ENCODE results near the gene PLXNA4.

The PLXNA4 gene

GRCh38 chr7:132376361-132377013 lies 199.8 kb downstream of the PLXNA4 start:
- peaks cover 9% of the 10 kb centered on the region for H3K4me1 ChIP-seq (ENCODE audit: control insufficient read depth, insufficient read depth, low read length)
- 93% methylated on average over 5 of the region's 5 CpGs for WGBS, 2 experiments

GRCh38 chr7:132373879-132374278 lies 202.4 kb downstream of the PLXNA4 start:
- no peak overlapping the region for H3K4me3 ChIP-seq (ENCODE audit: insufficient read depth, low read depth, low read length)
- 83 to 84% methylated on average over 4 of the region's 4 CpGs for WGBS, 2 experiments
- H3K9me3 ChIP-seq (ENCODE audit: control insufficient read depth, low read length) = no peaks in the 10 kb centered on the region

More at GRCh38 chr7:132376361-132377013, 199.8 kb downstream of the PLXNA4 start:
- Histone ChIP-seq H3K4me3 (ENCODE audit: insufficient read depth, low read depth, low read length) (no peak overlapping the region), H3K27ac (ENCODE audit: insufficient read depth, low read depth, low read length, poor library complexity, severe bottlenecking) (no peak overlapping the region), H3K36me3 (ENCODE audit: control insufficient read depth, insufficient read depth, low read length) (no peaks in the 10 kb centered on the region), H3K9me3 (ENCODE audit: control insufficient read depth, low read length) (no peaks in the 10 kb centered on the region), H3K27me3 (ENCODE audit: control insufficient read depth, insufficient read depth, low read length, poor library complexity, severe bottlenecking) (no peaks in the 10 kb centered on the region)

GRCh38 chr7:132373041-132373440 lies 203.2 kb downstream of the PLXNA4 start:
- WGBS, 2 experiments = 95% methylated on average over 3 of the region's 3 CpGs
- no peaks in the 10 kb centered on the region for H3K36me3 ChIP-seq (ENCODE audit: control insufficient read depth, insufficient read depth, low read length)
- H3K27ac ChIP-seq (ENCODE audit: insufficient read depth, low read depth, low read length, poor library complexity, severe bottlenecking) = no peak overlapping the region
- H3K27me3 ChIP-seq (ENCODE audit: control insufficient read depth, insufficient read depth, low read length, poor library complexity, severe bottlenecking) = no peaks in the 10 kb centered on the region
- H3K4me1 ChIP-seq (ENCODE audit: control insufficient read depth, insufficient read depth, low read length) = no peaks in the 10 kb centered on the region
- no peaks in the 10 kb centered on the region for H3K9me3 ChIP-seq (ENCODE audit: control insufficient read depth, low read length)
- H3K4me3 ChIP-seq (ENCODE audit: insufficient read depth, low read depth, low read length) = no peak overlapping the region

More at GRCh38 chr7:132373879-132374278, 202.4 kb downstream of the PLXNA4 start:
- no peaks in the 10 kb centered on the region for H3K27me3 ChIP-seq (ENCODE audit: control insufficient read depth, insufficient read depth, low read length, poor library complexity, severe bottlenecking)
- H3K27ac ChIP-seq (ENCODE audit: insufficient read depth, low read depth, low read length, poor library complexity, severe bottlenecking) = no peak overlapping the region
- no peaks in the 10 kb centered on the region for H3K4me1 ChIP-seq (ENCODE audit: control insufficient read depth, insufficient read depth, low read length)
- no peaks in the 10 kb centered on the region for H3K36me3 ChIP-seq (ENCODE audit: control insufficient read depth, insufficient read depth, low read length)

- WGBS, 2 experiments = 86 to 95% methylated on average over 3 of the region's 3 CpGs
- no peaks in the 10 kb centered on the region for H3K9me3 ChIP-seq (ENCODE audit: control insufficient read depth, low read length)
- no peak overlapping the region for H3K4me3 ChIP-seq (ENCODE audit: insufficient read depth, low read depth, low read length)
- H3K27me3 ChIP-seq (ENCODE audit: control insufficient read depth, insufficient read depth, low read length, poor library complexity, severe bottlenecking) = no peaks in the 10 kb centered on the region
- no peaks in the 10 kb centered on the region for H3K4me1 ChIP-seq (ENCODE audit: control insufficient read depth, insufficient read depth, low read length)
- no peaks in the 10 kb centered on the region for H3K36me3 ChIP-seq (ENCODE audit: control insufficient read depth, insufficient read depth, low read length)
- no peak overlapping the region for H3K27ac ChIP-seq (ENCODE audit: insufficient read depth, low read depth, low read length, poor library complexity, severe bottlenecking)
These were observed 204.3 kb downstream of the PLXNA4 start for GRCh38 chr7:132371948-132372347.

- Histone ChIP-seq H3K27ac (ENCODE audit: insufficient read depth, low read depth, low read length, poor library complexity, severe bottlenecking) (no peak overlapping the region), H3K36me3 (ENCODE audit: control insufficient read depth, insufficient read depth, low read length) (no peaks in the 10 kb centered on the region), H3K27me3 (ENCODE audit: control insufficient read depth, insufficient read depth, low read length, poor library complexity, severe bottlenecking) (no peaks in the 10 kb centered on the region), H3K9me3 (ENCODE audit: control insufficient read depth, low read length) (no peaks in the 10 kb centered on the region), H3K4me1 (ENCODE audit: control insufficient read depth, insufficient read depth, low read length) (no peaks in the 10 kb centered on the region), H3K4me3 (ENCODE audit: insufficient read depth, low read depth, low read length) (no peak overlapping the region)
- WGBS, 2 experiments = 88 to 89% methylated on average over 11 of the region's 11 CpGs
These were observed 207.9 kb downstream of the PLXNA4 start for GRCh38 chr7:132368246-132368900.

- Histone ChIP-seq H3K9me3 (ENCODE audit: control insufficient read depth, low read length) (no peaks in the 10 kb centered on the region), H3K27ac (ENCODE audit: insufficient read depth, low read depth, low read length, poor library complexity, severe bottlenecking) (no peak overlapping the region), H3K4me3 (ENCODE audit: insufficient read depth, low read depth, low read length) (no peak overlapping the region), H3K27me3 (ENCODE audit: control insufficient read depth, insufficient read depth, low read length, poor library complexity, severe bottlenecking) (no peaks in the 10 kb centered on the region), H3K4me1 (ENCODE audit: control insufficient read depth, insufficient read depth, low read length) (no peaks in the 10 kb centered on the region), H3K36me3 (ENCODE audit: control insufficient read depth, insufficient read depth, low read length) (no peaks in the 10 kb centered on the region)
- 92% methylated on average over 9 of the region's 9 CpGs for WGBS, 2 experiments
These were observed 208.5 kb downstream of the PLXNA4 start for GRCh38 chr7:132367795-132368194.

GRCh38 chr7:132367004-132367403 lies 209.3 kb downstream of the PLXNA4 start:
- 100% methylated on average over 1 of the region's 1 CpG for WGBS, 2 experiments
- Histone ChIP-seq H3K27ac (ENCODE audit: insufficient read depth, low read depth, low read length, poor library complexity, severe bottlenecking) (no peak overlapping the region), H3K9me3 (ENCODE audit: control insufficient read depth, low read length) (no peaks in the 10 kb centered on the region), H3K4me3 (ENCODE audit: insufficient read depth, low read depth, low read length) (no peak overlapping the region), H3K36me3 (ENCODE audit: control insufficient read depth, insufficient read depth, low read length) (no peaks in the 10 kb centered on the region), H3K4me1 (ENCODE audit: control insufficient read depth, insufficient read depth, low read length) (no peaks in the 10 kb centered on the region), H3K27me3 (ENCODE audit: control insufficient read depth, insufficient read depth, low read length, poor library complexity, severe bottlenecking) (no peaks in the 10 kb centered on the region)

GRCh38 chr7:132364226-132364625 lies 212.0 kb downstream of the PLXNA4 start:
- 88% methylated on average over 5 of the region's 5 CpGs for WGBS, 2 experiments

GRCh38 chr7:132362059-132362458 lies 214.2 kb downstream of the PLXNA4 start:
- Histone ChIP-seq H3K4me3 (ENCODE audit: insufficient read depth, low read depth, low read length) (no peak overlapping the region), H3K4me1 (ENCODE audit: control insufficient read depth, insufficient read depth, low read length) (no peaks in the 10 kb centered on the region), H3K27ac (ENCODE audit: insufficient read depth, low read depth, low read length, poor library complexity, severe bottlenecking) (no peak overlapping the region), H3K36me3 (ENCODE audit: control insufficient read depth, insufficient read depth, low read length) (no peaks in the 10 kb centered on the region), H3K9me3 (ENCODE audit: control insufficient read depth, low read length) (no peaks in the 10 kb centered on the region), H3K27me3 (ENCODE audit: control insufficient read depth, insufficient read depth, low read length, poor library complexity, severe bottlenecking) (no peaks in the 10 kb centered on the region)
- WGBS, 2 experiments = 91 to 95% methylated on average over 2 of the region's 2 CpGs

More at GRCh38 chr7:132364226-132364625, 212.0 kb downstream of the PLXNA4 start:
- no peaks in the 10 kb centered on the region for H3K4me1 ChIP-seq (ENCODE audit: control insufficient read depth, insufficient read depth, low read length)
- no peak overlapping the region for H3K4me3 ChIP-seq (ENCODE audit: insufficient read depth, low read depth, low read length)
- no peak overlapping the region for H3K27ac ChIP-seq (ENCODE audit: insufficient read depth, low read depth, low read length, poor library complexity, severe bottlenecking)
- H3K9me3 ChIP-seq (ENCODE audit: control insufficient read depth, low read length) = no peaks in the 10 kb centered on the region
- no peaks in the 10 kb centered on the region for H3K27me3 ChIP-seq (ENCODE audit: control insufficient read depth, insufficient read depth, low read length, poor library complexity, severe bottlenecking)
- H3K36me3 ChIP-seq (ENCODE audit: control insufficient read depth, insufficient read depth, low read length) = no peaks in the 10 kb centered on the region

GRCh38 chr7:132361146-132361545 lies 215.1 kb downstream of the PLXNA4 start:
- Histone ChIP-seq H3K36me3 (ENCODE audit: control insufficient read depth, insufficient read depth, low read length) (no peaks in the 10 kb centered on the region), H3K27me3 (ENCODE audit: control insufficient read depth, insufficient read depth, low read length, poor library complexity, severe bottlenecking) (no peaks in the 10 kb centered on the region), H3K27ac (ENCODE audit: insufficient read depth, low read depth, low read length, poor library complexity, severe bottlenecking) (no peak overlapping the region), H3K4me3 (ENCODE audit: insufficient read depth, low read depth, low read length) (no peak overlapping the region), H3K4me1 (ENCODE audit: control insufficient read depth, insufficient read depth, low read length) (no peaks in the 10 kb centered on the region), H3K9me3 (ENCODE audit: control insufficient read depth, low read length) (no peaks in the 10 kb centered on the region)
- WGBS, 2 experiments = 92 to 94% methylated on average over 5 of the region's 5 CpGs

Data from ectodermal cell (in vitro differentiated cells).